OCI-LY3 (cell line): ENCODE results near the gene CNTNAP2.

ENCODE experiments used
- H2AFZ ChIP-seq: fragments of 200-600, 300-600 bp; shearing (Covaris generic); 2 replicates; pipeline ENCODE4 v1.6.0; 2014; ENCODE audit warnings: antibody characterized with exemption, low read depth, low read length
- H3K27ac ChIP-seq: fragments of 200-600, 300-600 bp; sonication (generic); 2 replicates; pipeline ENCODE4 v1.5.1; 2014; ENCODE audit warnings: mild to moderate bottlenecking, low read length, moderate library complexity, mixed read lengths
- H3K27me3 ChIP-seq: fragments of 200-600, 300-600 bp; sonication (generic); 2 replicates; pipeline ENCODE4 v1.6.1; 2014; ENCODE audit warnings: low read depth, low read length, mixed read lengths
- H3K36me3 ChIP-seq: fragments of 200-600, 300-600 bp; sonication (generic); replicated peaks from 2 replicates; pipeline ENCODE3; 2014; ENCODE audit warnings: low read depth, low read length, mixed read lengths
- H3K4me1 ChIP-seq: fragments of 300-600, 200-600 bp; sonication (generic); 2 replicates; pipeline ENCODE4 v1.6.1; 2014; ENCODE audit warnings: low read length, mixed read lengths
- H3K4me2 ChIP-seq: fragments of 200-600, 300-600 bp; sonication (generic); 2 replicates; pipeline ENCODE4 v1.6.1; 2014; ENCODE audit warnings: low read length, mixed read lengths
- H3K4me3 ChIP-seq: fragments of 300-600, 200-600 bp; sonication (generic); 2 replicates; pipeline ENCODE4 v1.5.1; 2014; ENCODE audit warnings: antibody characterized with exemption, mild to moderate bottlenecking, low read length, moderate library complexity
- H3K79me2 ChIP-seq: fragments of 300-600, 200-600 bp; shearing (Covaris generic); 2 replicates; pipeline ENCODE4 v1.6.1; 2014; ENCODE audit warnings: mild to moderate bottlenecking, low read length, mixed read lengths
- H3K9ac ChIP-seq: fragments of 300-600, 200-600 bp; shearing (Covaris generic); 2 replicates; pipeline ENCODE4 v1.6.0; 2014; ENCODE audit warnings: mild to moderate bottlenecking, low read length, moderate library complexity
- H3K9me3 ChIP-seq: fragments of 200-600, 300-600 bp; shearing (Covaris generic); 2 replicates; pipeline ENCODE4 v1.6.1; 2014; ENCODE audit warnings: low read length, mixed read lengths; ENCODE audit not compliant: insufficient read depth
- H4K20me1 ChIP-seq: fragments of 200-600, 300-600 bp; sonication (generic); 2 replicates; pipeline ENCODE4 v1.6.1; 2016; ENCODE audit warnings: low read length, mixed read lengths; ENCODE audit not compliant: insufficient read depth
- EZH2phosphoT487 ChIP-seq: fragments of 200-600 bp; shearing (Covaris generic); IDR thresholded peaks from 2 replicates; pipeline ENCODE4 v1.6.1; 2018; ENCODE audit warnings: antibody characterized with exemption, mixed run types, low read depth
- TF ChIP-seq, protein P1 (sequence below): fragments of 200-600, 300-600 bp; sonication (generic); IDR thresholded peaks from 2 replicates; pipeline ENCODE4 v1.5.1; 2014; ENCODE audit warnings: antibody characterized with exemption, low read length, low read depth

CNTNAP2 gene

DNA sequence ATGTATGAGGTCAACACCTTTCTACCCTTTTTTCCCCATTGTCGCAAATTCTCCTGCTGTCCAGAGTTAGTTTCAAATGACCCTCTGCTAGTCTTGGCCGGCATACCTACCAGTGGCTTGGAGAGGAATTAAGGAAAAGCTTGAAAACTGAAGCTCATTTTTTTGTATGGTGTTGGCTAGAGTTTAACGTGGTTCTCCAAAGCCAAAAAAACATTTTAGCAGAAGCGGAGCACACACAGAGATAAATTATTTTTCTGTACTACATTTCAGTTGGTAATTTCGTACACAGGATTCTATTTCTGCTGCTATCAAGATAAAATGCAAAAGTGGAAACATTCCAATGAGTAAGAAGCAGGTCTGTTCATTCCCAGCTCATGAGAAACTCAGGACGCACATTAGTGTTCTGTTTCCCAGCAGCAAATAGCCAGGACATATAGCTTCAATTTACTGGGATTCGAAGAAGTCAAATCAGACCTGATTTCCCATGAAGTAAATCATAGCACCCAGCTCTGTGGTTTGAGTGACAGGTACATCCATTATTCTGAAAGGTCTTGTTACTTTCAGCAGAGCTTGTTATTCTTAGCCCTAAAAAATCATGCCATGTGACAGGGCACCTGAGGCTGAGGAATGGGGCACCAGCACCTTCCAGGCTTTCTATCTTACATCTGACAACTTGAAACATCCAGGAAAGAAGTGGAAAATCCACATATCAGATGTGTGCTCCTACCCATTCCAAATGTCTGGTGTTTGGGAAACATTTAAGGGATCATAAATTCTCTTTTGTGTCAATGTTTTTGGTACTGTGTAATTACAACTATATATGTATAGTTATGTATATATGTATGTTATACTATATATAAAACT, 2258.0 kb downstream of the CNTNAP2 start:
- Histone ChIP-seq H3K4me3 (no peak overlapping the region), H3K27ac (no peak overlapping the region), H3K9ac (no peak overlapping the region), H4K20me1 (no peaks in the 10 kb centered on the region), H3K36me3 (no peaks in the 10 kb centered on the region), H3K79me2 (no peaks in the 10 kb centered on the region), H2AFZ (no peak overlapping the region), H3K4me2 (no peak overlapping the region), H3K27me3 (0 out of 2 replicates have a peak, but pooled peaks cover 3% of the 10 kb centered on the region), H3K4me1 (no peaks in the 10 kb centered on the region), H3K9me3 (no peaks in the 10 kb centered on the region)
- TF ChIP-seq, protein P1, sequence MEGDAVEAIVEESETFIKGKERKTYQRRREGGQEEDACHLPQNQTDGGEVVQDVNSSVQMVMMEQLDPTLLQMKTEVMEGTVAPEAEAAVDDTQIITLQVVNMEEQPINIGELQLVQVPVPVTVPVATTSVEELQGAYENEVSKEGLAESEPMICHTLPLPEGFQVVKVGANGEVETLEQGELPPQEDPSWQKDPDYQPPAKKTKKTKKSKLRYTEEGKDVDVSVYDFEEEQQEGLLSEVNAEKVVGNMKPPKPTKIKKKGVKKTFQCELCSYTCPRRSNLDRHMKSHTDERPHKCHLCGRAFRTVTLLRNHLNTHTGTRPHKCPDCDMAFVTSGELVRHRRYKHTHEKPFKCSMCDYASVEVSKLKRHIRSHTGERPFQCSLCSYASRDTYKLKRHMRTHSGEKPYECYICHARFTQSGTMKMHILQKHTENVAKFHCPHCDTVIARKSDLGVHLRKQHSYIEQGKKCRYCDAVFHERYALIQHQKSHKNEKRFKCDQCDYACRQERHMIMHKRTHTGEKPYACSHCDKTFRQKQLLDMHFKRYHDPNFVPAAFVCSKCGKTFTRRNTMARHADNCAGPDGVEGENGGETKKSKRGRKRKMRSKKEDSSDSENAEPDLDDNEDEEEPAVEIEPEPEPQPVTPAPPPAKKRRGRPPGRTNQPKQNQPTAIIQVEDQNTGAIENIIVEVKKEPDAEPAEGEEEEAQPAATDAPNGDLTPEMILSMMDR = no peak
- TF ChIP-seq EZH2phosphoT487 = no peak

DNA sequence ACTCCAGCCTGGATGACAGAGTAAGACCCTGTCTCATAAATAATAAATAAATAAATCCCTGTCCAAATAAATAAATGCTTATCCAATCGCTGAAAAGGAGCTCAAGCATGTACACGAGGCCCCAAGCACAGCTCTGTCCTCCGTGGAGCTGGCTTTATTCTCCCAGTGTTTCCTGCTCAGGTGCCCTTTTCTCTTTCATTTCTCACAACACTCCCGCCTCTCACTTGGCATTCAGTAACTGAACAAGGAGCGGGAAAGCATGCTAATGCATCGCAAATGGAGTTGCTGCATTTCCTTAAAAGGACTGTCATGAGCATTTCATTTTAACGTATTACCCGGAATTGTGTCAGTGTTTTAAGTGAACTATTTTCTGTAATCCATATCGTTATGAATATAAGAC, 2263.1 kb downstream of the CNTNAP2 start:
- Histone ChIP-seq H3K9me3 (no peaks in the 10 kb centered on the region), H3K79me2 (no peaks in the 10 kb centered on the region), H3K4me2 (no peak overlapping the region), H3K27ac (no peak overlapping the region), H3K4me1 (no peaks in the 10 kb centered on the region), H2AFZ (no peak overlapping the region), H3K36me3 (no peaks in the 10 kb centered on the region), H3K9ac (no peak overlapping the region), H3K4me3 (no peak overlapping the region), H4K20me1 (no peaks in the 10 kb centered on the region), H3K27me3 (peaks cover 9% of the 10 kb centered on the region; the same call in 1 of the 2 replicates)
- TF ChIP-seq EZH2phosphoT487 = no peak
- TF ChIP-seq, protein P1 = no peak

DNA sequence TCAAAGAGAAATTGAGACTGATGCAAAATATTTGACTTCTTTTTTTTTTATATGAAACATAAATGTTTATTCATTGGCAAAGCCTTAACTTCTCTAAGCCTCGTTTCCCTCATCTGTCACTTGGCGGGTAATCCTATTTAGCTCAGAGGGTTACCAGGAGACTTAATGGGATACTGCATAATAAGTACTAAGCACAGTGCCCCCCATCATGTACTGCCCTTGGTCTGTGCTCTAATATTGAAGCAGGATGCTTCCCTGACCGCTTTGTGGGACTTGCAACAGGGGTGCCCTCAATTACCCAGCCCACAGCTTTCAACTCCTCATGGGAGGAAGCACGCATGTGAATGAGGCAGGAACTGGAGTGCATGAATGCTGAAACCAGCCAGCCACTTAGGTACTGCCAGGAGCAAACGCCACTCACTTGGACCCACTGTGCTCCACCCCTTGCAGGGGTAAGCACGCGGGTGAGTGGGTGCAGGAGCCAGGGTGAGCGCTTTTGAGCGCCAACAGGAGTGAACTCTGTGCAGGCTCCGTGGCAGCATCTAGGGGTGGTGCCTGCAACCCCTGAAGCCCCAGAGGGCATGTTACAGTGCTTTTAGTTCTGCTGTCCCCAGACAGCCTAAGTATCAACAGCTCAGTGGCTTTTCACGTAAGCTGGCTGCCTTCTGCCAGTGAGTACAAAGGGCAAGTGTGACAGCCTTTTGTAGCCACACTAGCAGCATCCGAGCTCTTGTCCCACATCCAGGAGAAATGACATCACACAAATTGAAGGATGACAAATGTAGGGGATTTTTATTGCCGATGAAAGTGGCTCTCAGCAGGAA, 2264.2 kb downstream of the CNTNAP2 start:
- Histone ChIP-seq H3K9ac (no peak overlapping the region), H3K4me3 (no peak overlapping the region), H3K79me2 (no peaks in the 10 kb centered on the region), H3K27ac (no peak overlapping the region), H3K27me3 (peaks cover 9% of the 10 kb centered on the region; the same call in 1 of the 2 replicates), H4K20me1 (no peaks in the 10 kb centered on the region), H3K4me2 (no peak overlapping the region), H3K4me1 (no peaks in the 10 kb centered on the region), H3K9me3 (no peaks in the 10 kb centered on the region), H3K36me3 (no peaks in the 10 kb centered on the region), H2AFZ (no peak overlapping the region)
- TF ChIP-seq EZH2phosphoT487 = no peak
- TF ChIP-seq, protein P1 = no peak

- Histone ChIP-seq H3K9ac (no peak overlapping the region), H4K20me1 (no peaks in the 10 kb centered on the region), H3K4me3 (no peak overlapping the region), H3K36me3 (no peaks in the 10 kb centered on the region), H3K4me1 (no peaks in the 10 kb centered on the region), H3K79me2 (no peaks in the 10 kb centered on the region), H3K9me3 (no peaks in the 10 kb centered on the region), H3K4me2 (no peak overlapping the region), H3K27me3 (peaks cover 9% of the 10 kb centered on the region; the same call in 1 of the 2 replicates), H2AFZ (no peak overlapping the region), H3K27ac (no peak overlapping the region)
- TF ChIP-seq, protein P1 = no peak
- TF ChIP-seq EZH2phosphoT487 = no peak
Observed at GRCh38 chr7:148382596-148382995, 2266.0 kb downstream of the CNTNAP2 start.
